Bone marrow (tissue), 2 donors: ENCODE results near the gene ZNF862.

Experiments
- DNase-seq, 2 donors: peaks; one replicate each; lab custom pipeline; 2025; lab: John Stamatoyannopoulos, UW

ZNF862 gene

DNA sequence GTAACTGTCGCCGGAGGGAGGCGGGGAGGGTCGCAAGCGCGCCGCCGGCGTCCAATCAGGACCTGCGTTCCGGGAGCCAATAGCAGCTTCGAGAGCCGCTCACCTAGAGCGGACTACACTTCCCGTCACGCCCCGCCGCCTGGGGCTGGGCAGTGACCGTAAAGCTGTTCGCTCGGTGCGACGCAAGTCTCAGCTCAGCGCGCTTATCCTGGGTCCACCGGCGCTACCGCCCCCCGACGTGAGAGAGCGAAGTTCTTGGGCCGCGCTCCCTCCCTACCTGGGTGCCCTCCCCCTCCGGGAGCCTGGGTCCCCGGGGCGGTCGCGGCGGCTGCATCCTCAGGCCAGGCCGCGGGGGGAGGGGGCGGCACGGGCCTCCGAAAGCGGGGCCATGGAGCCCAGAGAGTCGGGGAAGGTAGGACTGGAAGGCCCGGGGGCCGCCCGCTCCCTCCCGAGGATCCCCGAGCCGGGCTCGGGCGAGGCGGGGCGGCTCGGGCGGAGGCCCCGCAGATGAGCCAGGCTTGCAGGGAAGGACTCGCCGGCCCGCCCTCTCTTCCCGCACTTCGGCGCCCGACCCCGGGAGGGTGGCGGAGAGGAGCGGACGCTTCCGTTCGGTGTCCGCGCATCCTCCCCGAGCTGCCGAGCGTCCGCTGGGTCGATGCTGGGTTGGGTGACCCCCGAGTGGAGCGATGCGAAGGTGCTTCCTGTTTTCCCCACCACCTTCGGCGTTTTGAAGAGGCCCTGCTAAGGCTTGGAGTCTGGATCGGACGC is at the start of gene ZNF862:
ZNF862 (plus strand) TSS at position 152 of the 768 bp plus-strand sequence; CDS start at position 389, 237 bp downstream.
- DNase-seq = peak; percentile 72 to 91

DNA sequence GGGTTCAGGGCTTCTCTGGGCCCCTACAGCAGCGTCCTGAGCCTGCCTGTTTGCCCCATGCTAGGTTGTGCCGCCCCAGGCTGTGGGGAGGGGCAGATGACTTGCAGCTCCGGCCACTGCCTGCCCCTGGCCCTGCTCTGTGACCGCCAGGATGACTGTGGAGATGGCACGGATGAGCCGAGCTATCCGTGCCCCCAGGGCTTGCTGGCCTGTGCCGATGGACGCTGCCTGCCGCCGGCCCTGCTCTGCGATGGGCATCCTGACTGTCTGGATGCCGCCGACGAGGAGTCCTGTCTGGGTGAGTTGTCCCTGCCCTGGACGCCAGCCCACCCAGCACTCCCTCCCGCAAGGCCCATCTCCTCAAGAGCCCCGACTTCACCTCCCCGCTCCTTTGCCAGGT is 49.1 kb upstream of the ZNF862 start:
- no peak for DNase-seq

DNA sequence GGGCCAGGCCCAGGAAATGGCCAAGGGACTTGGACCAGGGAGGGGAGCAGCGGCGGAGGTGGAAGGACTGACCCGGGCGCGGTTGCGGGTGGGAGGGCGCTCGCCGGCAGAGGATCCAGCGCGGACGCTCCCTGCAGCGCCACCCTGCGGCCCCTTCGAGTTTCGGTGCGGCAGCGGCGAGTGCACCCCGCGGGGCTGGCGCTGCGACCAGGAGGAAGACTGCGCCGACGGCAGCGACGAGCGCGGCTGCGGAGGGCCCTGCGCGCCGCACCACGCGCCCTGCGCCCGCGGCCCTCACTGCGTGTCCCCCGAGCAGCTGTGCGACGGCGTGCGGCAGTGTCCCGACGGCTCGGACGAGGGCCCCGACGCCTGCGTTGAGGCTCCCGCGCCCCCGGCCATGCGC is 48.0 kb upstream of the ZNF862 start:
- peak in 1 of 2 donors; percentile 18 for DNase-seq

DNA sequence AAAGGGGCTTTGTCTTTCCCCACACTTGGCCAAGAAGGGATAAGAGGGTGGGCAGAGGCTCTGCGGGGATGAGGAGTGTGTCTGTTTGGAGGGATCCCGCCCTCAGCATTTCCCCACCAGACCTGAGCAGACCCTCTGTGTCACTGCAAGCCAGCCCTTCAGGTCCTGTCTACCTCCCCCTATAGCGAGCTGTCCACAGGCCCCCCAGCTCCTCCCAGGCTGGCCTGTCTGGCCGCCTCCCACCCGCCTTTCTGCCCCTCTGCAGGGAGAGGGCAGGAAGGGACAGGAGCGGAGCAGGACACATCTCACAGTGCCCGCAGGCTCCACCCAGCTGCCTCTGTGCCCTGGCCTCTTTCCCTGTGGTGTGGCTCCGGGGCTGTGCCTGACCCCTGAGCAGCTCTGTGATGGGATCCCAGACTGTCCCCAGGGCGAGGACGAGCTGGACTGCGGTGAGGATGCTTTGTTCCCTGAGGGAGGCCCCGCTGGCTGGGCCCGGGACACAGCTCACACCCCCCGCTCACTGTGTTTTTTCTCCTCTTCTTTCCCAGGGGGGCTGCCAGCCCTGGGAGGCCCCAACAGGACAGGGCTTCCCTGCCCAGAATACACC is 47.3 kb upstream of the ZNF862 start:
- no peak for DNase-seq

DNA sequence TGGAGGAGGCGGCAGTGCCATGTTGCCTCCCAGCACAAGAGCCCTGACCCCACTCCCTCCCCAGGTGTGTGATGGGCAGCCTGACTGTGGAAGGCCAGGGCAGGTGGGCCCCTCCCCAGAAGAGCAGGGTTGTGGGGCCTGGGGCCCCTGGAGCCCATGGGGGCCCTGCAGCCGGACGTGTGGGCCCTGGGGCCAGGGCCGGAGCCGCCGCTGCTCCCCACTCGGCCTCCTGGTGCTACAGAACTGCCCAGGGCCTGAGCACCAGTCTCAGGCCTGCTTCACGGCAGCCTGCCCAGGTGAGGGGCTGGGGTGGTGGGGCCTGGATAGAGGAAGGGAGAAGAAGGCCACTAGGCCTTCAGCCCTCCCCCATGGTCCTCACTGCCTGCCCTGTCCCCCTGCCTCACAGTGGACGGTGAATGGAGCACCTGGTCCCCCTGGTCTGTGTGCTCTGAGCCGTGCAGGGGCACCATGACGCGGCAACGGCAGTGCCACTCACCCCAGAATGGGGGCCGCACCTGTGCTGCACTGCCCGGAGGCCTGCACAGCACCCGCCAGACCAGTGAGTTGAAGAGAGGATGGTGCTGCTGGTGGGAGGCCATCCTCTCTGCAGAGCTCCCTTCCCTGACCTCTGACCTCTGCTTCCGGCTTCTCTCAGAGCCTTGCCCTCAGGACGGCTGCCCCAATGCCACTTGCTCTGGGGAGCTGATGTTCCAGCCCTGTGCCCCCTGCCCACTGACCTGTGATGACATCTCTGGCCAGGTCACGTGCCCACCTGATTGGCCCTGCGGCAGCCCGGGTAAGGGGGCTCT is 46.6 kb upstream of the ZNF862 start:
- DNase-seq = no peak

DNA sequence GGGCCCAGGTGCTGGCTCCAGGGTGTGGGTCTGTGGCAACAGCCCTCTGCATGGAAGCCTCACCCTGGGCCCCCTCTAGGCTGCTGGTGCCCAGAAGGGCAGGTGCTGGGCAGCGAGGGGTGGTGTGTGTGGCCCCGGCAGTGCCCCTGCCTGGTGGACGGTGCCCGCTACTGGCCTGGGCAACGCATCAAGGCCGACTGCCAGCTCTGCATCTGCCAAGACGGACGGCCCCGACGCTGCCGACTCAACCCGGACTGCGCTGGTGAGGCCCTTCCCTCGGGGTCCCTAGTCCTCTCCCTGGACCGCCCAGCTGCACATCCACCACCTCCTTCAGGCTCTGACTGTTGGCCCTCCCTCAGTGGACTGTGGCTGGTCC is 46.0 kb upstream of the ZNF862 start:
- no peak for DNase-seq

DNA sequence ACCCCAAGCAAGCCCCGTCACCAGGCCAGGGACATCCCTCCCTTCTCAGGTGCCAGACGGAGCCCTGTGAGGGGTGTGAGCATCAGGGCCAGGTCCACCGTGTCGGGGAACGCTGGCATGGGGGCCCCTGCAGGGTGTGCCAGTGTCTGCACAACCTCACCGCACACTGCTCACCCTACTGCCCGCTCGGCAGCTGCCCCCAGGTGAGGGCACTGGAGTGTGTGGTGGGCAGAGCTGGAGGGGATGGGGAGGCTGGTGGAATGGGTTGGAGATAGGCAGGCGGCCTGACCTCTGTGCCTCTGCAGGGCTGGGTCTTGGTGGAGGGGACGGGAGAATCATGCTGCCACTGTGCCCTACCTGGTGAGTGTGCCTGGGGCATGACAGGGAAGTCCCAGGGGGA is 44.9 kb upstream of the ZNF862 start:
- DNase-seq = no peak

DNA sequence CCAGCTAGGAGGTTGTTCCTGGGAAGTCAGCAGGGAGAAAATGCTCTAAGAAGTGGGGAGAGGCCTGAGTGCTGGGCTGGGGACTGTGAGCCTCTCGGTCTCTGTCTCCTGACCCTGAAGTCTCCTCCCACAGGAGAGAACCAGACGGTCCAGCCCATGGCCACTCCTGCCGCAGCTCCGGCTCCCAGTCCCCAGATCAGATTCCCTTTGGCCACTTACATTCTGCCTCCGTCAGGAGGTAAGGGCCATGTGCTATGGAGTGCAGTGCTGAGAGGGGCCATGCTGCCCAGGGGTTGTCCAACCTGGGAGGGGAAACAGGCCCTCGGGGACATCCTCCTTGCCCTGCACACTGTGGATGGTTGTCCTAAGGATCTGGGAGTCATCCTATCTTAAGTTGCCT is 43.5 kb upstream of the ZNF862 start:
- no peak for DNase-seq

DNA sequence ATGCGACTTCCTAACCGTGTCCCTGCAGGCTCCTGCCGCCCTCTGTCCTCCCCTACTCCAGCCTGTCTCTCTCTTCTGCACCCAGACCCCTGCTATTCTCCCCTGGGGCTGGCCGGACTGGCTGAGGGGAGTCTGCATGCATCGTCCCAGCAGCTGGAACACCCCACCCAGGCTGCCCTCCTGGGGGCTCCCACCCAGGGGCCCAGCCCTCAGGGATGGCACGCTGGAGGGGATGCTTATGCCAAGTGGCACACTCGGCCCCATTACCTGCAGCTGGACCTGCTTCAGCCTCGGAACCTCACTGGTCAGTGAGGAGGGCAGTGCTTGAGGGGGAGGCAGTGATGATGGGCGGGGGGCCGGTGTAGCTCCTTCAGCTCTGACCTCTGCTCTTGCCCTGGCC is 43.0 kb upstream of the ZNF862 start:
- no peak for DNase-seq

DNA sequence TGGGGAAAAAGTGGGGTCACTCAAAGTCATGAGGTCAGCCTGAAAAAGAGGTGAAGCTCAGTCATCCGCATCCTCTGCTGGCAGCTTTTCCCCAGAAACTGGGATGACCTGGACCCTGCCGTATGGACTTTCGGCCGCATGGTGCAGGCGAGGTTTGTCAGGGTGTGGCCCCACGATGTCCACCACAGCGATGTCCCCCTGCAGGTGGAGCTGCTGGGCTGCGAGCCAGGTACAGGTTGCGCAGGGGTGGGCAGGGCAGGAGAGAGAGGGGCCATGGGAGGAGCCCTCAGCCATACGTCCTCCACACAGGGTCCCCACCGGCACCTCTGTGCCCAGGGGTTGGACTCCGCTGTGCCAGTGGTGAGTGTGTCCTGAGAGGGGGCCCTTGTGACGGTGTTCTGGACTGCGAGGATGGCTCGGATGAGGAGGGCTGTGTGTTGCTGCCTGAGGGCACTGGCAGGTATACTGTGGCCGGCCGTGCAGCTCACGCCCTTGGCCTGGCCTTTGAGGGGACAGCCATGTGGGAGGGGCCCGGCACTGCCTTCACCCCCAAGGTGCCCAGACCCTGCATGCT is 41.8 kb upstream of the ZNF862 start:
- DNase-seq = no peak

DNA sequence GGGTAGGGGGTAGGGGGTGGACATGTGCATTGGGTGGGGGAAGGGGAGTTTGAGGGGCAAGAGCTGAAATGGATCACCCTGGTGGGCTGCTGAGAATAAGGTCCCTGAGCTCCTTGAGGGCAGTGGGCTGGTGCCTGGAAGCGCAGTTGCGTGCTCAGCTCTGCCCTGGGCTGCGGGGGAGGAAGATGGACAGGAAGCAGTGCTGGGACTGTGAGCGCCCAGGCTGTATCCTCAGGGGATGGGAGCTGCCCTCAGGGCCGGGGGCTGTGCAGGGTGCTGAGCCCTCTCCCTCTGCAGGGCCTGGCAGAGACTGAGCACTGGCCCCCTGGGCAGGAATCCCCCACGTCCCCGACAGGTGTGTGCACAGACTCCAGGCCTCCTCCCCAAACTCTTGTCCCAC is 40.4 kb upstream of the ZNF862 start:
- no peak for DNase-seq

DNA sequence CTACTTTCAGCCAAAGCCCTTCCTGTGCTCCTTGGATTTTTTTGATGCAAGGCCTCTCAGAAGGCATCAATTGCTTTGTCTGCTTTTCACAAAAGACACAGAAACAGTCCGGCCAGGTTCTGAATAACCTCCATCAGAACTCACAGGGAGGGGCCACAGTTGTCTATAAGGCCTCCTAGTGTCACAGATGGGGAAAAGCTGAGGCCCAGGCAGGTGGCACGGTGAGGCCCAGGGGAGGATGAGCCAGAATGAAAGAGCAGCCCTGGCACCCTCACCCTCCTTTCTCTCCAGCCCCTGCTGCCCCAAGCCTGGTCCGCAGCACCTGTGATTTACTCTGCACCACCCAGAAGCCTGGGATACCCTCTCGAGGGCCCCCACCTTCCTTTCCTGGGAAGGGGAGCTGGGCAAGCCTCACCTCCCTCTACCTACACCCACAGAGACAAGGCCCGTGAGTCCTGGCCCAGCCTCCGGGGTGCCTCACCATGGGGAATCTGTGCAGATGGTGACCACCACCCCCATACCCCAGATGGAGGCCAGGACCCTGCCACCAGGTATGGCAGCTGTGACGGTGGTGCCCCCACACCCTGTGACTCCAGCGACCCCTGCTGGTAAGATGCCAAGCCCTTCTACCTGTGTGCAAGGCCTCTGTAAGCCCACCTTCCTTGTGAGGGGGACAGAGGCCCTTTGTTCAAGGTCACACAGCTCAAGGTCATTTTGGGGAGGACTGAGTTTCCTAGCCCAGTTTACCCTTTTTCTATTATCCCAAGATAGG is 38.6 kb upstream of the ZNF862 start:
- DNase-seq = peak in 1 of 2 donors; percentile 49

DNA sequence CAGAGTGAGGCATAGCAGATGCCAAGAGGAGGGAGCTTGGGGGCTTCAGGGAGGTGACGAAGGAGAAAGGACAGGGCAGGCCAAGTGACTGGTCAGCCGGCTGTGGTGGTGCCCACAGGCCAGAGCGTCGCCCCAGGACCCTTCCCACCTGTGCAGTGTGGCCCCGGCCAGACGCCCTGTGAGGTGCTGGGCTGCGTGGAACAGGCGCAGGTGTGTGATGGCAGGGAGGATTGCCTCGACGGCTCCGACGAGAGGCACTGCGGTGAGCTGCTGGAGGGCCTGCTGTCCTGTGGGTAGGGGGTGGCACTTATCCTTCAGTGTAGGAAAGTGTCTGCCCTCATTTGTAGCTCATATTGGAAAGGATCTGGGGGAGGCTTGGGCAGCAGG is 38.0 kb upstream of the ZNF862 start:
- no peak for DNase-seq

DNA sequence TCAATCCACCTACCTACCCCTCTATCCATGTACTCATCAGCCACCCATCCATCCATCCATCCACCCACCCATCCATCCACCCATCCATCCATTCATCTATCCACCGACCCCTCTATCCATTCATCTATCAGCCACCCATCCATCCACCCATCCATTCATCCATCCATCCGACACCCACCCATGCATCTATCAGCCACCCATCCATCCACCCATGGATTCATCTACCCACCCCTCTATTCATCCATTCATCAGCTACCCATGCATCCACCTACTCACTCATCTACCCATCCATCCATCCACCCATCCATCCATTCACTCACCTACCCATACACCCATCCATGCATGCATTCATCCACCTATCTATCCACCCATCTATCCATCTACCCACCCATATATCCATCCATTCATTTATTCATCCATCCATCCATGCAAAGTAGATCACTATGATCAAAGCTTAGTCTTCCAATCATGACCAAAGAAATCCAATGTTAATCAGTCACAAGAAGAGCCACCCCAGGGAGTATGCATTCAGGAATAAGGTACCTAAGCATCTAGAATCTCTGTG is 37.1 kb upstream of the ZNF862 start:
- no peak for DNase-seq

DNA sequence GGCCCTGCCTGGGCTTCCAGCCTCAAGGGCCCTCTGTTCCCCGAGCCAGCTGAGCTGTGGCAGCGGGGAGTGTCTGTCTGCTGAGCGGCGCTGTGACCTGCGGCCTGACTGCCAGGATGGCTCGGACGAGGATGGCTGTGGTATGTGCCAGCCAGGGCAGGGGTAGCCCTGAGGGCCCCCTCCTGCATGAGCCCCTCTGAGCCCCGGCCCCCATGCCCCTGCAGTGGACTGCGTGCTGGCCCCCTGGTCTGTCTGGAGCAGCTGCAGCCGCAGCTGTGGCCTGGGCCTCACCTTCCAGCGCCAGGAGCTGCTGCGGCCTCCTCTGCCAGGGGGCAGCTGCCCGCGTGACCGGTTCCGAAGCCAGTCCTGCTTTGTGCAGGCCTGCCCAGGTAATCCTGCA is 36.4 kb upstream of the ZNF862 start:
- DNase-seq = no peak

DNA sequence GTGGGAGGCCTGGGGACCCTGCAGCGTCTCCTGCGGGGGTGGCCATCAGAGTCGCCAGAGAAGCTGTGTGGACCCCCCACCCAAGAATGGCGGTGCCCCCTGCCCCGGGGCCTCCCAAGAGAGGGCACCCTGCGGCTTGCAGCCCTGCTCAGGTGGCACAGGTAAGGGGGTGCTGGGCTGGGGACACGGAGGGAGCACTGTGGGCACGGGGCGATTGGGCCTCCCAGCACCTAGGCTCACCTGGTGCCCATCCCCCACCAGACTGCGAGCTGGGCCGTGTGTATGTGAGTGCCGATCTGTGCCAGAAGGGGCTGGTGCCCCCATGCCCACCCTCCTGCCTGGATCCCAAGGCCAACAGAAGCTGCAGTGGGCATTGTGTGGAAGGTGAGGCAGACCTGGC is 35.2 kb upstream of the ZNF862 start:
- DNase-seq = no peak

DNA sequence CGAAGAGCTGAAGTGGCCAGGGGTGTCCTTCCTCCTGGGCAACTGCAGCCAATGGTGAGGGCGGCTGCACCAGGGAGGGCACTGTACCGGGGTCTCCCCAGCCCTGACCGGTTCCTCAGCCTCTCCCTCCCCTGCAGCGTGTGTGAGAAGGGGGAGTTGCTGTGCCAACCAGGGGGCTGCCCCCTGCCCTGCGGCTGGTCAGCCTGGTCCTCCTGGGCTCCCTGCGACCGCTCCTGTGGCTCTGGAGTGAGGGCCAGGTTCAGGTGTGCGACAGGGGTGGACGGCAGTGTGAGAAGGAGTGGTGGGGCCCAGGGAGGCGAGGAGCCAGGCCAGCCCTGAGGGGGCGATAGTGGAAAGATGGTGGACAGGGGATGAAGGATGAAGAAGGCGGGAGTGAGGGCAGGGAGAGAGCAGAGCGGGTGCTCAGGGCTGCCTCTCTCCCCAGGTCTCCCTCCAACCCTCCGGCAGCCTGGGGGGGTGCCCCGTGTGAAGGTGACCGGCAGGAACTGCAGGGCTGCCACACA is 34.6 kb upstream of the ZNF862 start:
- no peak for DNase-seq

DNA sequence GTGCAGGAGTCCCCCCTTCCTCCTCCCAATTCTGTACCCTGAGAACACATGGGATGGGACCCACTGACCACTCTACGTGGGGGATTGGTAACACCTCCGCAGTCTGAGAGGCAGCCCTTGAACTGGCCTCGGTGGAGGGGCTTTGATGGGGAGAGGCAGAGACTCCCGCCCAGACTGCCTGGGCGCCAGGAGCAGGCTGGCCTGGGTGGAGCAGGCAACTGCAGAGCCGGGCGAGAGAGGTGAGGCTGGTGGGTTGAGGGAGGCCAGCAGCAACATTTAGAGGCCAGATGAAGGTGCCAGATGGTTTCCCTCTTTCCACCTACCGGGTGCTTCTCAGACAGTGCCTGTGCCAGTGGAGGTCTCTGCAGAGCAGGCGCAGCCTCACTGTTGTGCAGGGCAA is 34.1 kb upstream of the ZNF862 start:
- DNase-seq = no peak

DNA sequence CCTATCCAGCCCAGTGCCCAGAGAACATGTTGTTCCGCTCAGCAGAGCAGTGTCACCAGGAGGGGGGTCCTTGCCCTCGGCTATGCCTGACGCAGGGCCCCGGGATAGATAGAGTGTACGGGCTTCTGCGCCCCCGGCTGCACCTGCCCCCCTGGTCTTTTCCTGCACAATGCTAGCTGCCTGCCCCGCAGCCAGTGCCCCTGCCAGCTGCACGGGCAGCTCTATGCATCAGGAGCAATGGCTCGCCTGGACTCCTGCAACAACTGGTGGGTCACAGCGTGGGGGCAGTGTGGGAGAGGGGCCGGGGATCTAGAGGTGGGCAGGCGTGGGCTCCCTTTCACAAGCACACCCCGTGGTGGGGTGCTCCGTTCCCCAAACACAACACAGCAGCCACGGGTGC is 31.4 kb upstream of the ZNF862 start:
- no peak for DNase-seq

DNA sequence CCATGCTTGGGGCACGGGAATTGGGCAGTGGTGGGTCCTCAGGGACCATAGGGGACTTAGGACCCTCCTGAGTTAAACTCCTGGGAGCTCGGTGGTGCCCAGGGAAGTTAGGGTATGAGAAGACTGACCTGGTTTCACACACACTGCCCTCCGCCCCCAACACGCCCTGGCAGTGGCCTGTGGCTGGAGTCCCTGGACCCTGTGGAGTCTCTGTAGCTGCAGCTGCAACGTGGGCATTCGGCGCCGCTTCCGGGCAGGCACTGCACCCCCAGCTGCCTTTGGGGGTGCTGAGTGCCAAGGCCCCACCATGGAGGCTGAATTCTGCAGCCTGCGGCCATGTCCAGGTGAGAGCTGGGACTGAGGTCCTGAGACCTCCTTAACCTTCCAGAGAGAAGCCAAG is 29.9 kb upstream of the ZNF862 start:
- no peak for DNase-seq

DNA sequence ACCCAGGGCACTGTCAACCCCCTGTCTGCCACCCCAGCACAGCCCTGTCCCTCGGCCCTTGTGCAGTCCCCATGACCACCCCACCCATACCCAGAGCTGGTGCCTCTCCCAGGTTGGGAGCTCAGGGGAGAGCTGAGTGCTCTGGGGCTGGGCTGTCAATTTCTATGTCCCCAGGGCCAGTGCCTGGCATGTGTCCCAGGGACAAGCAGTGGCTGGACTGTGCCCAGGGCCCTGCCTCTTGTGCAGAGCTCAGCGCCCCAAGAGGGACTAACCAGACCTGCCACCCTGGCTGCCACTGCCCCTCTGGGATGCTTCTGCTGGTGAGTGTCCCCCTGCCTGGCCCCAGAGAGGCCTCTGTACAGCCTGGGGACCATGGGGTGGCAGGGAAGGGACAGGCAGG is 29.0 kb upstream of the ZNF862 start:
- DNase-seq = no peak
